HCT116 (cell line): Measurements from ENCODE around the gene SPATA16. TPM values are rescaled to one million over a fixed set of nuclear protein-coding genes. Genes with fewer than 3 reads are reported as not detected.

Source experiments
- ATAC-seq: fragments of 200-7000 bp; cut with Tn5 transposase; 2 replicates; pipeline ENCODE4 v1.9.1; 2020; ENCODE audit warnings: mild to moderate bottlenecking, moderate library complexity
- BruUV-seq: library from RNA; stranded (reverse); fragments of 400-500 nt; replicated peaks from 2 replicates; lab custom pipeline; 2021; lab: Mats Ljungman, UMichigan
- CTCF ChIA-PET: fragments of 300-600 bp; sonication (Branson Sonifier 250); formaldehyde crosslinking; loops from one replicate; lab custom pipeline; 2021; ENCODE audit warnings: antibody characterized with exemption; lab: Charles Lee
- POLR2A ChIA-PET: fragments of 300-600, 350-600 bp; sonication (Branson Sonifier 250); formaldehyde crosslinking; loops from one replicate; lab custom pipeline; 2021; ENCODE audit warnings: antibody characterized with exemption; lab: Charles Lee
- RAD21 ChIA-PET, 2 experiments: fragments of 300-600 bp; sonication (Branson Sonifier 250); formaldehyde crosslinking; loops; one replicate each; lab custom pipeline; 2023; ENCODE audit warnings: low total read pairs in 2 of 2; ENCODE audit not compliant: uncharacterized antibody in 2 of 2, unreplicated experiment in 2 of 2, low non-redundant PET in 1 of 2; lab: Charles Lee
- DNase-seq: peaks from one replicate; pipeline ENCODE4 v3.0.0-alpha.2; 2010; ENCODE audit warnings: low read depth, low spot score
- H2AFZ ChIP-seq: fragments of 200-600 bp; shearing (Covaris generic), sonication (generic); 2 replicates; pipeline ENCODE4 v1.6.1; 2017; ENCODE audit warnings: low read depth, mixed run types, mixed read lengths, antibody characterized with exemption, low read length; ENCODE audit not compliant: poor library complexity, severe bottlenecking
- H3K27ac ChIP-seq: 2 replicates; pipeline ENCODE4 v1.5.1; 2012; ENCODE audit warnings: low read depth, low read length
- H3K27me3 ChIP-seq: fragments of 200-600 bp; sonication (generic); 2 replicates; pipeline ENCODE4 v1.6.1; 2016; ENCODE audit warnings: mixed run types, low read length, mixed read lengths; ENCODE audit not compliant: insufficient read depth
- H3K36me3 ChIP-seq, 2 experiments: fragments of 200-500 bp in 1 of 2; fragments of 200-600 bp in 1 of 2; sonication (Bioruptor generic) in 1 of 2; sonication (generic) in 1 of 2; 2 replicates each; pipeline versions ENCODE4 v1.5.1 to v1.6.1; 2014 to 2016; ENCODE audit warnings: low read length in 2 of 2, inconsistent platforms in 1 of 2, mixed read lengths in 1 of 2, mixed run types in 1 of 2; ENCODE audit not compliant: insufficient read depth in 2 of 2, control insufficient read depth in 1 of 2
- H3K4me1 ChIP-seq, 2 experiments: fragments of 200-600 bp in 1 of 2; sonication (generic) in 1 of 2; 2 replicates each; pipeline versions ENCODE4 v1.5.1 to v1.6.1; 2012 to 2017; ENCODE audit warnings: low read length in 2 of 2, inconsistent platforms in 1 of 2, mild to moderate bottlenecking in 1 of 2, mixed read lengths in 1 of 2, mixed run types in 1 of 2, moderate library complexity in 1 of 2; ENCODE audit not compliant: insufficient read depth in 2 of 2, control insufficient read depth in 1 of 2
- H3K4me2 ChIP-seq: fragments of 200-600 bp; sonication (generic); 2 replicates; pipeline ENCODE4 v1.6.1; 2017; ENCODE audit warnings: mixed run types, low read length, mixed read lengths
- H3K4me3 ChIP-seq, 2 experiments: fragments of 200-600 bp in 1 of 2; sonication (generic) in 1 of 2; replicated peaks in 1 of 2; 2 replicates each; pipeline ENCODE4 v1.5.1; 2011 to 2016; ENCODE audit warnings: low read length in 2 of 2, control low read depth in 1 of 2, low read depth in 1 of 2, mild to moderate bottlenecking in 1 of 2, mixed read lengths in 1 of 2, mixed run types in 1 of 2
- H3K79me2 ChIP-seq: fragments of 200-600 bp; sonication (generic); 2 replicates; pipeline ENCODE4 v1.6.1; 2017; ENCODE audit warnings: mild to moderate bottlenecking, mixed run types, low read length, moderate library complexity, mixed read lengths; ENCODE audit not compliant: insufficient read depth
- H3K9ac ChIP-seq: fragments of 200-600 bp; sonication (generic); 2 replicates; pipeline ENCODE4 v1.6.1; 2016; ENCODE audit warnings: low read length, mixed read lengths
- H3K9me2 ChIP-seq: fragments of 200-600 bp; sonication (generic), shearing (Covaris generic); 2 replicates; pipeline ENCODE4 v1.6.1; 2017; ENCODE audit warnings: mixed run types, mild to moderate bottlenecking, moderate library complexity; ENCODE audit not compliant: insufficient read depth
- H3K9me3 ChIP-seq, 2 experiments: fragments of 200-500 bp in 1 of 2; fragments of 200-600 bp in 1 of 2; sonication (Bioruptor generic) in 1 of 2; sonication (generic) in 1 of 2; 2 replicates each; pipeline ENCODE4 v1.6.1; 2014 to 2017; ENCODE audit warnings: low read length in 2 of 2, mixed read lengths in 2 of 2, inconsistent platforms in 1 of 2, low read depth in 1 of 2, mild to moderate bottlenecking in 1 of 2, mixed run types in 1 of 2, moderate library complexity in 1 of 2; ENCODE audit not compliant: control insufficient read depth in 1 of 2, insufficient read depth in 1 of 2
- H4K20me1 ChIP-seq: fragments of 200-600 bp; sonication (generic), shearing (Covaris generic); 2 replicates; pipeline ENCODE4 v1.6.1; 2017; ENCODE audit warnings: mixed run types, mild to moderate bottlenecking, moderate library complexity; ENCODE audit not compliant: insufficient read depth
- CEBPB ChIP-seq: IDR thresholded peaks from 2 replicates; pipeline ENCODE4 v1.6.1; 2012; ENCODE audit warnings: low read depth
- EGR1 ChIP-seq: IDR thresholded peaks from 2 replicates; pipeline ENCODE4 v1.6.1; 2012; ENCODE audit warnings: low read depth
- ELF1 ChIP-seq: IDR thresholded peaks from 2 replicates; pipeline ENCODE4 v1.6.1; 2012; ENCODE audit warnings: low read depth, borderline replicate concordance
- EZH2 ChIP-seq: fragments of 200-600 bp; sonication (generic); IDR thresholded peaks from 2 replicates; pipeline ENCODE4 v1.6.1; 2017; ENCODE audit warnings: antibody characterized with exemption, mixed run types
- EZH2phosphoT487 ChIP-seq: fragments of 200-600 bp; IDR thresholded peaks from 2 replicates; pipeline ENCODE4 v1.6.1; 2018; ENCODE audit warnings: antibody characterized with exemption, borderline replicate concordance
- FOSL1 ChIP-seq: IDR thresholded peaks from 2 replicates; pipeline ENCODE4 v1.6.1; 2012; ENCODE audit warnings: low read depth
- JUND ChIP-seq: IDR thresholded peaks from 2 replicates; pipeline ENCODE4 v1.6.1; 2012
- POLR2A ChIP-seq: IDR thresholded peaks from 2 replicates; pipeline ENCODE4 v1.7.0; 2011; ENCODE audit warnings: borderline replicate concordance; ENCODE audit not compliant: insufficient read depth, insufficient read length; ENCODE audit errors: extremely low read depth
- POLR2AphosphoS5 ChIP-seq: IDR thresholded peaks from 2 replicates; pipeline ENCODE4 v1.6.1; 2011; ENCODE audit warnings: mild to moderate bottlenecking, low read depth, low read length, moderate library complexity
- RAD21 ChIP-seq: IDR thresholded peaks from 2 replicates; pipeline ENCODE4 v1.6.1; 2012; ENCODE audit warnings: low read depth, mild to moderate bottlenecking
- REST ChIP-seq: IDR thresholded peaks from 2 replicates; pipeline ENCODE4 v1.6.1; 2012; ENCODE audit warnings: low read depth
- SP1 ChIP-seq: IDR thresholded peaks from 2 replicates; pipeline ENCODE4 v1.6.1; 2012; ENCODE audit warnings: low read depth
- SRF ChIP-seq: IDR thresholded peaks from 2 replicates; pipeline ENCODE4 v1.6.1; 2012; ENCODE audit warnings: low read depth
- TCF7L2 ChIP-seq: IDR thresholded peaks from 2 replicates; pipeline ENCODE4 v1.7.0; 2011; ENCODE audit warnings: borderline replicate concordance, inconsistent platforms; ENCODE audit not compliant: insufficient read depth, insufficient read length; ENCODE audit errors: extremely low read depth
- ZBTB33 ChIP-seq: IDR thresholded peaks from 2 replicates; pipeline ENCODE4 v1.6.1; 2011; ENCODE audit warnings: mild to moderate bottlenecking, low read length, moderate library complexity; ENCODE audit not compliant: insufficient replicate concordance; ENCODE audit errors: extremely low read depth
- ZFX ChIP-seq: fragments of 450-650 bp; IDR thresholded peaks from 2 replicates; pipeline ENCODE4 v1.6.1; 2017
- ZNF274 ChIP-seq: fragments of 200-500 bp; sonication (Bioruptor generic); IDR thresholded peaks from 2 replicates; pipeline ENCODE4 v1.6.1; 2014; ENCODE audit warnings: mild to moderate bottlenecking, low read depth, low read length, inconsistent platforms
- intact Hi-C: fragments of 100-400 bp; cut with micrococcal nuclease; formaldehyde crosslinking; loops from 2 replicates; pipeline ENCODE4 v1.10.0; 2022
- total RNA-seq: library from RNA; stranded (reverse); gene quantifications from one replicate; pipeline ENCODE4 v1.2.1, GENCODE V29; 2021; ENCODE audit not compliant: unreplicated experiment
- TF ChIP-seq, protein P1 (sequence below): IDR thresholded peaks from 2 replicates; pipeline ENCODE4 v1.6.1; 2012
- TF ChIP-seq, protein P2 (sequence below): IDR thresholded peaks from 2 replicates; pipeline ENCODE4 v1.6.1; 2012

SPATA16 gene
- total RNA-seq, 1 experiment from 2014 or later, result not detected

DNA sequence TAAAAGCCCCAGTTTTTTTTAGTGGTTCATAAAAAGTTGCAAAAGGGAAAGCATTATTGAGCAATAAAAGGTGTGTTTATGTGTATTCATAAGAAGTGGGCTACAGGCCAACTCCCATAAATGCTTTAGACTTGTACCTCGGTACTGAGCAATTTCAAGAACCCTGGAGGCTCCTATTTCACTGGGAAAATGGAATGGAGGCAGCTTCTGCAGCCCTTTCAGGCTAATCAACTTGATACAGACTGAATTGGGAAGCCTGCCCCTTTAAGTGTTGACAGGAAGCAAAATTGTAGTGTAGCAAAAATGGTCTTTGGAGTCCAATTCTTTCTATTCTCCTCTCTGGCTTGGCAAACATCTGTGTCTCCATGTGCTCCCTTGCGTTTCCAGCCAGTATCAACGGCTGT, 271.7 kb downstream of the SPATA16 start:
- Histone ChIP-seq H3K27me3 (no peaks in the 10 kb centered on the region), H3K4me2 (no peak overlapping the region), H3K4me1 (no peaks in the 10 kb centered on the region), H2AFZ (no peak overlapping the region), H3K4me3 (no peak overlapping the region), H3K9me2 (no peaks in the 10 kb centered on the region)
- no peak for DNase-seq
- no peak for TF ChIP-seq REST
- TF ChIP-seq JUND, result no peak
- no peak for TF ChIP-seq ZNF274
- TF ChIP-seq SRF, result no peak
- TF ChIP-seq POLR2AphosphoS5, result no peak
- no peak for TF ChIP-seq RAD21
- TF ChIP-seq EZH2, result no peak
- TF ChIP-seq, protein P1, sequence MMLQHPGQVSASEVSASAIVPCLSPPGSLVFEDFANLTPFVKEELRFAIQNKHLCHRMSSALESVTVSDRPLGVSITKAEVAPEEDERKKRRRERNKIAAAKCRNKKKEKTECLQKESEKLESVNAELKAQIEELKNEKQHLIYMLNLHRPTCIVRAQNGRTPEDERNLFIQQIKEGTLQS, result no peak
- no peak for TF ChIP-seq ELF1
- TF ChIP-seq, protein P2, sequence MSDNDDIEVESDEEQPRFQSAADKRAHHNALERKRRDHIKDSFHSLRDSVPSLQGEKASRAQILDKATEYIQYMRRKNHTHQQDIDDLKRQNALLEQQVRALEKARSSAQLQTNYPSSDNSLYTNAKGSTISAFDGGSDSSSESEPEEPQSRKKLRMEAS, result no peak
- TF ChIP-seq FOSL1, result no peak
- TF ChIP-seq ZFX, result no peak
- TF ChIP-seq TCF7L2, result no peak
- TF ChIP-seq POLR2A, result no peak
- TF ChIP-seq ZBTB33, result no peak
- no peak for TF ChIP-seq SP1
- TF ChIP-seq EZH2phosphoT487, result no peak
- TF ChIP-seq EGR1, result no peak
- no peak for TF ChIP-seq CEBPB
- TF ChIP-seq, all 23 proteins: peak for 0
- BruUV-seq, result no TSS peak
- ChIA-PET CTCF (no interaction called here), POLR2A (no interaction called here), RAD21 (no interaction called here)
- no peaks in the 10 kb centered on the region for H3K9me3 ChIP-seq
- H4K20me1 ChIP-seq, result no peaks in the 10 kb centered on the region
- H3K79me2 ChIP-seq, result no peaks in the 10 kb centered on the region
- no peaks in the 10 kb centered on the region for H3K36me3 ChIP-seq
- no peak overlapping the region for H3K9ac ChIP-seq
- ATAC-seq, result no peak
- no peak overlapping the region for H3K27ac ChIP-seq
- intact Hi-C loops, result no loop called here
